ENCODE measurements around the gene B3GNT3.

- TF ChIP-seq CTCF (IDR thresholded peaks at IDR 0.05) (no peak), POLR2AphosphoS5 (IDR thresholded peaks at IDR 0.05) (no peak), POLR2A (IDR thresholded peaks at IDR 0.05) (no peak)
These were observed 45.0 kb upstream of the B3GNT3 start for GRCh38 chr19:17749912-17750317.
